ENCODE measurements around the gene ADGRB2.
A peak's percentile ranks its signal among the peaks of the same experiment; 100 is the strongest.

ADGRB2 gene

DNA sequence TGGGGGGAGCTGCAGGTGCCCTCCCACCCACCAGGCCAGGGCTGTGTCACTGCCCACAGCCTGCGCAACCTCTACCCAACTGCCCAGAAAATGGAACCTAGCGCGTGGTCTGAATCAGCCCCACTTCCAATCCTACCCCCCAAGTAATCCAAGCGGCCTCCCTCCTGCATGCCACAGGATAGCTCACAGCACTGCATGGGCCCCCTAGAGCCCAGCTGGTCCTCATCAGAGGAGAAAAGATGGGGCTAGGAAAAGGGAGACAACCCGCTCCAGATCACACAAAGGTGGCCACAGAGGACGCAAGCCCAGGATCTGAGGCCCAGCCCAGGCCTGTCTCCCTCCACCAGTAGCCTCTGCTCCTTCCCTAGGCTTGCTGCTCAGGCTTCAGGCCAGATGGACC, 6.2 kb downstream of the ADGRB2 start:
- H3K4me1 ChIP-seq (ENCODE audit: control insufficient read depth in 1 of 2, insufficient read depth in 2 of 2, low read length in 2 of 2) = peaks cover 43% of the 10 kb centered on the region in 2 donors

DNA sequence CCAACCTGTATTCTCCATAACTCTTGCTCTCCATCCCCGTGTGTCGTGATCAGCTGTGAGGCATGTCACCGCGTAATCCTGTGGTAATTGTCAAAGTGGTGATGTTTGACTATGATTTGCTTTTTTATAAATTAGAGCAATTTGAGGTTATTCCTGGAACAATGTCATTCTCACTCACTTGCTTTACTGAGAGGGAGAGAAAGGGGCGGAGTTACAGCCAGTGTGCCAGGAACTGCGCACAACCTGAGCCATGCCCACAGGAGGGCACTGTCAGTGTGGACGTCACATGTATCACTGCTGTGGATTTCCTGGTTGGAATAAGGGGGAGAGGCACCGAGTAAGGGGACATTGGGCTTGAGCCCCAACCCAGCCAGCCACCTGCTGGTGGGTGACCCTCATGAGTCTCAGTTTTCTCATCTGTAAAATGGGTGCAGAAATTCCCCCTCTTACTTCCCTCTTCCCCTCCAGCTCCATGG, 6.9 kb downstream of the ADGRB2 start:
- no peak overlapping the region for H3K27ac ChIP-seq (ENCODE audit: low read depth, low read length)
- no peaks in the 10 kb centered on the region for H3K9me3 ChIP-seq (ENCODE audit: control insufficient read depth in 1 of 2, low read length in 2 of 2)
- no peak overlapping the region for H3K4me3 ChIP-seq (ENCODE audit: low read depth in 1 of 2, low read length in 2 of 2)
- H3K4me1 ChIP-seq (ENCODE audit: control insufficient read depth in 1 of 2, insufficient read depth in 2 of 2, low read length in 2 of 2) = peaks cover 45 to 47% of the 10 kb centered on the region in 2 donors
- no peaks in the 10 kb centered on the region for H3K36me3 ChIP-seq (ENCODE audit: control insufficient read depth in 1 of 2, insufficient read depth in 2 of 2, low read length in 2 of 2)
- H3K27me3 ChIP-seq (ENCODE audit: control insufficient read depth in 1 of 2, insufficient read depth in 2 of 2, low read length in 2 of 2) = peaks cover 11 to 12% of the 10 kb centered on the region in 2 donors
- no peak overlapping the region for H3K9ac ChIP-seq (ENCODE audit: low read depth in 1 of 2, low read length in 2 of 2)

More for the DNA sequence above, 6.2 kb downstream of the ADGRB2 start:
- Histone ChIP-seq H3K9me3 (ENCODE audit: control insufficient read depth in 1 of 2, low read length in 2 of 2) (no peaks in the 10 kb centered on the region), H3K4me3 (ENCODE audit: low read depth in 1 of 2, low read length in 2 of 2) (no peak overlapping the region), H3K9ac (ENCODE audit: low read depth in 1 of 2, low read length in 2 of 2) (no peak overlapping the region), H3K27me3 (ENCODE audit: control insufficient read depth in 1 of 2, insufficient read depth in 2 of 2, low read length in 2 of 2) (peaks cover 19% of the 10 kb centered on the region in 2 donors), H3K36me3 (ENCODE audit: control insufficient read depth in 1 of 2, insufficient read depth in 2 of 2, low read length in 2 of 2) (no peaks in the 10 kb centered on the region), H3K27ac (ENCODE audit: low read depth, low read length) (no peak overlapping the region)

DNA sequence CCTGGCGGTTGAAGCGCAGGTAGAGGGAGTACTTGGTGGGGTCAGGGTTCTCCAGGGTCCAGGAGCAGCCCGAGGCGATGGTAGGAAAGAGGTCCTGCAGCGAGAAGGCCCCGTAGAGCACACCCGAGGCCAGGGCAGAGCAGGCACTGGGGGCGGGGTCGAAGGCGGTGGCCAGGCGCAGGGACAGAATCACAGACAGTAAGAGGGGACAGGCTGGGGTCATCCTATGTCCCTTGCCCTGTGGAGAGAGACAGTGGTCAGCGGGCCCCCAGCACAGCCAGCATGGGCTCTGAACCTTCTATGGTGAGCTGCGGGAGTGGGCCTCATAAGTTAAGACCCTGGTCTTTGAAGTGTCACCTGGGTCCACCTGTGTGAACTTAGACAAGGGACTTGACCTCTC, 7.6 kb downstream of the ADGRB2 start:
- no peak overlapping the region for H3K9ac ChIP-seq (ENCODE audit: low read depth in 1 of 2, low read length in 2 of 2)

DNA sequence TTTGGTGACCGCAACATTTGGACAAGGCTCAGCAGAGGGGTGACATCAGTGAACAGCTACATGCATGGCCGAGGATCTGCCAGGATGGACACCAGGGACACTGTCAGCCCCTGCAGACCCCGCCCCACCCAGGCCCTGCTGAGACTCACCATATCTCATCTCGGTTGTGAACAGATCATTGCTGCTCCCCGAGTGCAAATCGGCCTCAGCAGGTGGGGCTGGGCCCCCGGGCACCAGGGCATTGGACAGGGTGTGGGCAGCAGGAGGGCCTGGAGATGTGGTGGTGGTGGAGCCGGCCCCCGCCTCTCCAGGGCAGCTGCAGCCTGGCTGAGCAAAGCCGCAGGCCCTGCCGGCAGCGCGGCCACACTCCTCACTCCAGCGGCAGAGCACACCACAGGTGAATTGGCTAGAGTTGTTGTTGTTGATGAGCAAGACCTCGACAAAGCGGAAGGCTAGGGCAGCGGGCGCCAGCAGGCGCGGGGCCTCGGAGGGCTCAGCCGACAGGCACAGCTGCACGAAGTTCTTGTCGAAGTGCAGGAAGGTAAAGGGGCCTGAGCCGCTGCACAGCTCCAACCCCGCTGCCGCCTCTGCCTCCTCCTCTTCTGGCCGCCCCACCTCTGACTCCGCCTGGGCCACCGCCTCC, 8.2 kb downstream of the ADGRB2 start:
- Histone ChIP-seq H3K9ac (ENCODE audit: low read depth in 1 of 2, low read length in 2 of 2) (no peak overlapping the region), H3K4me3 (ENCODE audit: low read depth in 1 of 2, low read length in 2 of 2) (no peak overlapping the region), H3K9me3 (ENCODE audit: control insufficient read depth in 1 of 2, low read length in 2 of 2) (no peaks in the 10 kb centered on the region), H3K27me3 (ENCODE audit: control insufficient read depth in 1 of 2, insufficient read depth in 2 of 2, low read length in 2 of 2) (no peaks in the 10 kb centered on the region), H3K4me1 (ENCODE audit: control insufficient read depth in 1 of 2, insufficient read depth in 2 of 2, low read length in 2 of 2) (peaks cover 41 to 47% of the 10 kb centered on the region in 2 donors), H3K27ac (ENCODE audit: low read depth, low read length) (no peak overlapping the region), H3K36me3 (ENCODE audit: control insufficient read depth in 1 of 2, insufficient read depth in 2 of 2, low read length in 2 of 2) (no peaks in the 10 kb centered on the region)

More for the DNA sequence above, 7.6 kb downstream of the ADGRB2 start:
- Histone ChIP-seq H3K9me3 (ENCODE audit: control insufficient read depth in 1 of 2, low read length in 2 of 2) (no peaks in the 10 kb centered on the region), H3K4me3 (ENCODE audit: low read depth in 1 of 2, low read length in 2 of 2) (no peak overlapping the region), H3K36me3 (ENCODE audit: control insufficient read depth in 1 of 2, insufficient read depth in 2 of 2, low read length in 2 of 2) (no peaks in the 10 kb centered on the region), H3K27ac (ENCODE audit: low read depth, low read length) (no peak overlapping the region), H3K27me3 (ENCODE audit: control insufficient read depth in 1 of 2, insufficient read depth in 2 of 2, low read length in 2 of 2) (peaks cover 4 to 6% of the 10 kb centered on the region in 2 donors), H3K4me1 (ENCODE audit: control insufficient read depth in 1 of 2, insufficient read depth in 2 of 2, low read length in 2 of 2) (peaks cover 47 to 49% of the 10 kb centered on the region in 2 donors)

DNA sequence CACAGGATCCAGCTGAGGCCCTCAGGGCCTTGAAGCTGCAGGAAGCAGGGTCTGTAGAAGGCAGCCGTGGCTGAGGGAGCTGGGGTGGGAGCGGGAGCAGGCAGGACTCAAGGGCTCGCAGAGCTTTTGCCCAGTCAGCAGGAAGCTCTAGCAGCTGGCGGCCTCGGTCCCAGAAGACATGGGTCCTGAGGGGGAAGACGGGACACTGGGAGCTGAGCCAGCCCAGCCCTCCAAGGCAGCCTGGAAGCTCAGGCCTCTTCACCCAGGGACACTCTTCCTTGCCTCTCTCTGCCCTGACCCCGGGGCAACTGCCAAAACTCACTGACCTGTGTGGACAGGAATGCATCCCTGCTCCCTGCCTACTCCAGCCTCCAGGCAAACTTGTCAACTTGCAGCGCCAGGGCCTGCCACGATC, 8.9 kb downstream of the ADGRB2 start:
- Histone ChIP-seq H3K4me3 (ENCODE audit: low read depth in 1 of 2, low read length in 2 of 2) (no peak overlapping the region), H3K9ac (ENCODE audit: low read depth in 1 of 2, low read length in 2 of 2) (no peak overlapping the region), H3K27me3 (ENCODE audit: control insufficient read depth in 1 of 2, insufficient read depth in 2 of 2, low read length in 2 of 2) (no peaks in the 10 kb centered on the region), H3K27ac (ENCODE audit: low read depth, low read length) (no peak overlapping the region), H3K36me3 (ENCODE audit: control insufficient read depth in 1 of 2, insufficient read depth in 2 of 2, low read length in 2 of 2) (no peaks in the 10 kb centered on the region), H3K4me1 (ENCODE audit: control insufficient read depth in 1 of 2, insufficient read depth in 2 of 2, low read length in 2 of 2) (peaks cover 40 to 47% of the 10 kb centered on the region in 2 donors), H3K9me3 (ENCODE audit: control insufficient read depth in 1 of 2, low read length in 2 of 2) (no peaks in the 10 kb centered on the region)

DNA sequence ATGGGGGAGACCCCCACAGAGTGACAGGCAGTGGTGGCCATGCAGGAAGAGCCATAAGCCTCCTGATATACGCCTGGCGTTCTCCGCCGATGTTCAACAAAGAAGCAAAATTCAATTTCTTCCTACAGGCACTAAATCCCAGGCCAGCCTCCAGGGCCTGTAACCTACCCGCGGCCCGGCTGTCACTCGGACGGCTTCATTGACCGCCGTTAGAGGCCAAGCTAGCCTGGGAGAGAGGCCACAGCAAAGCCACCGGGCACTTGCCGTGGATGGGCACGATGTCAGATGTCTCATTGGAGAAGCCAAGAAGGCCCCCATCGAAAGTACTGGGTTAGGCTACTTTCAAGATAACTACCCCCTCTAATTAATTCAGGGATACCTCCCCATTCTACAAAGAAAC, 9.7 kb downstream of the ADGRB2 start:
- no peak overlapping the region for H3K9ac ChIP-seq (ENCODE audit: low read depth in 1 of 2, low read length in 2 of 2)
- H3K27ac ChIP-seq (ENCODE audit: low read depth, low read length) = no peak overlapping the region
- H3K4me3 ChIP-seq (ENCODE audit: low read depth in 1 of 2, low read length in 2 of 2) = no peak overlapping the region
- H3K9me3 ChIP-seq (ENCODE audit: control insufficient read depth in 1 of 2, low read length in 2 of 2) = no peaks in the 10 kb centered on the region
- peaks cover 32 to 39% of the 10 kb centered on the region in 2 donors for H3K4me1 ChIP-seq (ENCODE audit: control insufficient read depth in 1 of 2, insufficient read depth in 2 of 2, low read length in 2 of 2)
- H3K27me3 ChIP-seq (ENCODE audit: control insufficient read depth in 1 of 2, insufficient read depth in 2 of 2, low read length in 2 of 2) = peaks cover 0 to 3% of the 10 kb centered on the region in 2 donors
- H3K36me3 ChIP-seq (ENCODE audit: control insufficient read depth in 1 of 2, insufficient read depth in 2 of 2, low read length in 2 of 2) = no peaks in the 10 kb centered on the region

DNA sequence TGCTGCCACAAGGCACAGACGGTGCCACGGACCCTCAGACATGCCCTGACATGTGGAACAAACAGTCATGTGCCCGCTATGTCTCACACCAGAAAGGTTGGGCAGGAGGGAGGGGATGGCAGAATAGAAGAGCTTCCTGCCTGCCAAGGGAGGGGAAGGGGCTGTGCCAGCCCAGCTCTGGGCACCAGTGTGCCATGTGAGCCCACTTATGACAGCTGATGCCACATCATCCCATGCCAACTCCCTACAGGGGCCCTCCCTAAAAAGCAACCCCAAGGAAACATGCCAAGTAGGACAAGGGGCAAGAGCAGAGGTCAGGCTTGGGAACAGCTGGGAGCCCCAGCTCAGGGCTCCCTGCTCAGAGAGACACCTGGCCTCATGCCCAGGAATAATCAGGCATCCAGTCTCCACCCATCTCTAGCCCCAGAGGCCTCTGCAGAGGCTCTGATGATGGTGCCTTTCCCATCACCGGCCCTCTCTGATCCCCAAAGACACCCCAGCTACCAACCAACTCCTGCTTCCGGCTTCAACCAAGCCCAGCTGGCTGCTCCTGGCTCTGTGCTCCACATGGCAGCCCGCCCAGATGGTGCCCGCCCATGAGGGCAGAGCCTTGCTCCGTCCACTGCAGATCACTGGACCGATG, 10.3 kb downstream of the ADGRB2 start:
- Histone ChIP-seq H3K4me1 (ENCODE audit: control insufficient read depth in 1 of 2, insufficient read depth in 2 of 2, low read length in 2 of 2) (peaks cover 26 to 34% of the 10 kb centered on the region in 2 donors), H3K36me3 (ENCODE audit: control insufficient read depth in 1 of 2, insufficient read depth in 2 of 2, low read length in 2 of 2) (no peaks in the 10 kb centered on the region), H3K27me3 (ENCODE audit: control insufficient read depth in 1 of 2, insufficient read depth in 2 of 2, low read length in 2 of 2) (peaks cover 0 to 3% of the 10 kb centered on the region in 2 donors), H3K27ac (ENCODE audit: low read depth, low read length) (no peak overlapping the region), H3K9me3 (ENCODE audit: control insufficient read depth in 1 of 2, low read length in 2 of 2) (no peaks in the 10 kb centered on the region), H3K4me3 (ENCODE audit: low read depth in 1 of 2, low read length in 2 of 2) (peak overlapping the region; percentile 14 to 15), H3K9ac (ENCODE audit: low read depth in 1 of 2, low read length in 2 of 2) (no peak overlapping the region)

DNA sequence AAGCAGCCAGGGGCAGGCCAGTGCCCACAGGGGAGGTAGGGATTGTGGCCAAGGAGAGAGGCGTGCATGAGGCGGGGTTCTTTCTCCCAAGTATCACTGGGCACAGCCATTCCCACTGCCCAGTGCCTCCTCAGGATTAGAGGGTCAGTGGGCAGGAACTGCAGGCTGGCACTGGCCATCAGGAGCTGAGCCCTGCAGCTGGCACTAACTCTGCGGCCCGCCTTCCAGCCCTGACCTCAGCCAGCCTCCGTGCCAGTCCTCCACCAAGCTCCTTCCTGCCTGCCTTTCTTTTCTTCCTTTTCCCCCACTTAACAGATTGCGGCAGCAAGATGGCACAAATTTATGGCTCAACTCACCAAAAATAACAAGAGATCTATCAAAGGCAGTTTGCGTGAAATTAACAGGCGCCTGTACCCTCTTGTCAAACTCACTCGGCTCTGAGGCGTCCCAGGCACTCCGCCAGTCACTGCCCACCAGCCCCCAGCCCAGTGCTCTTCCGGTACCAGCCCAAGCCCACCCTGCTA, 11.1 kb downstream of the ADGRB2 start:
- H3K27ac ChIP-seq (ENCODE audit: low read depth, low read length) = no peak overlapping the region
- H3K27me3 ChIP-seq (ENCODE audit: control insufficient read depth in 1 of 2, insufficient read depth in 2 of 2, low read length in 2 of 2) = peaks cover 0 to 3% of the 10 kb centered on the region in 2 donors
- H3K9ac ChIP-seq (ENCODE audit: low read depth in 1 of 2, low read length in 2 of 2) = no peak overlapping the region
- no peaks in the 10 kb centered on the region for H3K36me3 ChIP-seq (ENCODE audit: control insufficient read depth in 1 of 2, insufficient read depth in 2 of 2, low read length in 2 of 2)
- peaks cover 25 to 34% of the 10 kb centered on the region in 2 donors for H3K4me1 ChIP-seq (ENCODE audit: control insufficient read depth in 1 of 2, insufficient read depth in 2 of 2, low read length in 2 of 2)
- no peak overlapping the region for H3K4me3 ChIP-seq (ENCODE audit: low read depth in 1 of 2, low read length in 2 of 2)
- H3K9me3 ChIP-seq (ENCODE audit: control insufficient read depth in 1 of 2, low read length in 2 of 2) = no peaks in the 10 kb centered on the region

DNA sequence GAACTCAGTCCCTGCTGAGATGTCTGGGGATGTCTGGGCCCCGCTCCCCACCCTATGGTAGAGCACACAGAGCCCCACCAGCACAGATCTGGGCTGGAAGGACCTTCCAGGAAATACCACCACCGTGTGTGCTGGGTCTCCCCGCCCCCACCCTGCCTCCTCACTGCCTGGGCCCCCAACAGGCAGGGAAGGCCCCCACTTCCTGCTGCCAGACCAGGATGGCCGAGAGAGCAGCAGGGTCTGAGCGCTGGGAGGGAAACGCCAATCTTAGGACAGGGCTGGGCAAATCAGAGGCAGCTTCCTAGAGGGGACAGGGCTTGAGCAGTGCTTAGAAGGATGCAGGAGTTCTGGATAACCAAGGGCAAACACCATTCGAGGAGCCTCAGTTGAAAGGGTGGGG, 11.9 kb downstream of the ADGRB2 start:
- no peak overlapping the region for H3K27ac ChIP-seq (ENCODE audit: low read depth, low read length)
- no peak overlapping the region for H3K9ac ChIP-seq (ENCODE audit: low read depth in 1 of 2, low read length in 2 of 2)
- no peak overlapping the region for H3K4me3 ChIP-seq (ENCODE audit: low read depth in 1 of 2, low read length in 2 of 2)
- no peaks in the 10 kb centered on the region for H3K9me3 ChIP-seq (ENCODE audit: control insufficient read depth in 1 of 2, low read length in 2 of 2)
- peaks cover 25 to 34% of the 10 kb centered on the region in 2 donors for H3K4me1 ChIP-seq (ENCODE audit: control insufficient read depth in 1 of 2, insufficient read depth in 2 of 2, low read length in 2 of 2)
- H3K27me3 ChIP-seq (ENCODE audit: control insufficient read depth in 1 of 2, insufficient read depth in 2 of 2, low read length in 2 of 2) = peaks cover 0 to 3% of the 10 kb centered on the region in 2 donors
- no peaks in the 10 kb centered on the region for H3K36me3 ChIP-seq (ENCODE audit: control insufficient read depth in 1 of 2, insufficient read depth in 2 of 2, low read length in 2 of 2)

DNA sequence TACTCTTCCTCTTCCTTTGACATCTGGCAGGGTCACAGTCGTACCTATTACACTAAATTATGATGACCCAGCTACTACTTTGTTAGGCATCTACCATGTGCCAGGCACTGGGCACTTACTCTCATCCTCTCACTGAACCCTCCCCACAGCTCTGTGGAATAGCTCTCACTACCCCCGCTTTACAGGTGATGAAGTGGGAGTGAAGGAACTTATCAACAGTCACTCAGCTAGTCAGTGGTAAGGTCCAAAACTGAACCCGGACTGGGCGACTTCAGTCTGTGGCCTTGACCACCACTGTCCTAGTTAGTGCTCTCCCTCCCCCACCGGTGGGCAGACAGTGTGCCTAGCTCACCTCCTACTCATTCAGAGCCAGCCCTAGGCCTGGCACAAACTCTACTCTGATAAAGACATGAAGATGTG, 12.3 kb downstream of the ADGRB2 start:
- Histone ChIP-seq H3K27ac (ENCODE audit: low read depth, low read length) (no peak overlapping the region), H3K4me3 (ENCODE audit: low read depth in 1 of 2, low read length in 2 of 2) (no peak overlapping the region), H3K9me3 (ENCODE audit: control insufficient read depth in 1 of 2, low read length in 2 of 2) (no peaks in the 10 kb centered on the region), H3K36me3 (ENCODE audit: control insufficient read depth in 1 of 2, insufficient read depth in 2 of 2, low read length in 2 of 2) (no peaks in the 10 kb centered on the region), H3K9ac (ENCODE audit: low read depth in 1 of 2, low read length in 2 of 2) (no peak overlapping the region), H3K27me3 (ENCODE audit: control insufficient read depth in 1 of 2, insufficient read depth in 2 of 2, low read length in 2 of 2) (peaks cover 0 to 3% of the 10 kb centered on the region in 2 donors), H3K4me1 (ENCODE audit: control insufficient read depth in 1 of 2, insufficient read depth in 2 of 2, low read length in 2 of 2) (peaks cover 25 to 34% of the 10 kb centered on the region in 2 donors)

Data from duodenal mucosa (tissue), 2 donors.